HepG2 (cell line): ENCODE data around the gene VEGFB. TPM values are rescaled to one million over a fixed set of nuclear protein-coding genes. Genes with fewer than 3 reads are reported as not detected.

Experiments
- AHR ChIP-seq: IDR thresholded peaks from 2 replicates; pipeline ENCODE4 v1.6.1; 2018; ENCODE audit warnings: missing genetic modification reagents, missing compliant biosample characterization
- AKAP8 ChIP-seq: sonication (generic); formaldehyde crosslinking; IDR thresholded peaks from 2 replicates; pipeline ENCODE4 v1.5.1; 2020; ENCODE audit warnings: mild to moderate bottlenecking, missing genetic modification reagents
- BRD4 ChIP-seq: sonication (generic); formaldehyde crosslinking; IDR thresholded peaks from 2 replicates; pipeline ENCODE4 v1.4.0; 2020; ENCODE audit warnings: missing genetic modification reagents
- GTF3A ChIP-seq: sonication (generic); formaldehyde crosslinking; conservative IDR thresholded peaks from 2 replicates; pipeline ENCODE4 v1.4.0; 2020; ENCODE audit warnings: mild to moderate bottlenecking, missing genetic modification reagents
- HMG20A ChIP-seq: IDR thresholded peaks from 2 replicates; pipeline ENCODE4 v1.6.1; 2016; ENCODE audit warnings: borderline replicate concordance
- HNRNPL ChIP-seq: fragments of 200-400 bp; formaldehyde crosslinking; IDR thresholded peaks from 2 replicates; pipeline ENCODE4 v1.6.1; 2017; ENCODE audit warnings: mild to moderate bottlenecking, low read depth, low read length
- KAT7 ChIP-seq: IDR thresholded peaks from 2 replicates; pipeline ENCODE4 v1.6.1; 2018; ENCODE audit warnings: borderline replicate concordance, missing compliant biosample characterization
- KDM1A ChIP-seq: IDR thresholded peaks from 2 replicates; pipeline ENCODE4 v1.6.1; 2016; ENCODE audit warnings: missing compliant biosample characterization
- MEF2D ChIP-seq: sonication (generic); formaldehyde crosslinking; IDR thresholded peaks from 2 replicates; pipeline ENCODE4 v1.5.1; 2020; ENCODE audit warnings: mild to moderate bottlenecking, missing genetic modification reagents
- NPAS2 ChIP-seq: sonication (generic); formaldehyde crosslinking; IDR thresholded peaks from 2 replicates; pipeline ENCODE4 v1.8.0; 2022; ENCODE audit warnings: mild to moderate bottlenecking, missing genetic modification reagents, borderline replicate concordance
- PPARG ChIP-seq: conservative IDR thresholded peaks from 2 replicates; pipeline ENCODE4 v1.6.1; 2016; ENCODE audit warnings: missing biosample characterization, missing genetic modification reagents
- SCMH1 ChIP-seq: sonication (generic); formaldehyde crosslinking; IDR thresholded peaks from 2 replicates; pipeline ENCODE4 v1.9.0; 2021; ENCODE audit warnings: missing genetic modification reagents, mild to moderate bottlenecking, borderline replicate concordance
- TMF1 ChIP-seq: sonication (generic); formaldehyde crosslinking; IDR thresholded peaks from 2 replicates; pipeline ENCODE4 v1.8.1; 2022; ENCODE audit warnings: low read depth, missing genetic modification reagents
- YEATS2 ChIP-seq: sonication (generic); formaldehyde crosslinking; IDR thresholded peaks from 2 replicates; pipeline ENCODE4 v1.4.0; 2020; ENCODE audit warnings: missing genetic modification reagents, borderline replicate concordance
- YEATS4 ChIP-seq: sonication (generic); formaldehyde crosslinking; IDR thresholded peaks from 2 replicates; pipeline ENCODE4 v1.4.0; 2020; ENCODE audit warnings: missing genetic modification reagents, borderline replicate concordance
- ZBTB8A ChIP-seq: sonication (generic); formaldehyde crosslinking; IDR thresholded peaks from 2 replicates; pipeline ENCODE4 v1.4.0; 2020; ENCODE audit warnings: mild to moderate bottlenecking, low read depth, missing genetic modification reagents, borderline replicate concordance
- ZNF460 ChIP-seq: sonication (generic); formaldehyde crosslinking; IDR thresholded peaks from 2 replicates; pipeline ENCODE4 v1.5.1; 2020; ENCODE audit warnings: missing genetic modification reagents, mild to moderate bottlenecking, borderline replicate concordance
- ZNF616 ChIP-seq: sonication (generic); formaldehyde crosslinking; IDR thresholded peaks from 2 replicates; pipeline ENCODE4 v1.5.0; 2020; ENCODE audit warnings: low read depth, mild to moderate bottlenecking, missing genetic modification reagents
- ZNF761 ChIP-seq: sonication (generic); formaldehyde crosslinking; conservative IDR thresholded peaks from 2 replicates; pipeline ENCODE4 v1.4.0; 2020; ENCODE audit warnings: mild to moderate bottlenecking, missing genetic modification reagents
- ZNF83 ChIP-seq: sonication (generic); formaldehyde crosslinking; IDR thresholded peaks from 2 replicates; pipeline ENCODE4 v1.4.0; 2020; ENCODE audit warnings: missing genetic modification reagents, mild to moderate bottlenecking, borderline replicate concordance
- polyA plus RNA-seq, 8 experiments: library from polyadenylated mRNA; depleted of rRNA in 3 of 8; stranded (reverse) in 7 of 8; unstranded in 1 of 8; fragments of >200 nt; fragmentation: Illumina TruSeq in 4 of 8; extraction: Trizol in 4 of 8; gene quantifications; 2 replicates each; pipeline versions ENCODE4 v1.2.1 to v1.2.3, GENCODE V29; 2011 to 2016; ENCODE audit warnings: low read depth in 4 of 8, missing spikeins in 1 of 8, mixed read lengths in 1 of 8; ENCODE audit not compliant: insufficient read depth in 1 of 8
- total RNA-seq, 5 experiments: library from RNA; depleted of rRNA; stranded (reverse); fragments of >200 nt; fragmentation: Illumina TruSeq; extraction: Trizol; gene quantifications; 2 replicates each; pipeline ENCODE4 v1.2.3, GENCODE V29; 2016; ENCODE audit warnings: low read depth in 1 of 5
- TF ChIP-seq, protein P1 (sequence below): sonication (generic); formaldehyde crosslinking; IDR thresholded peaks from 2 replicates; pipeline ENCODE4 v1.4.0; 2020; ENCODE audit warnings: mild to moderate bottlenecking, missing genetic modification reagents
- TF ChIP-seq, protein P2 (sequence below): sonication (generic); formaldehyde crosslinking; IDR thresholded peaks from 2 replicates; pipeline ENCODE4 v1.5.1; 2020; ENCODE audit warnings: mild to moderate bottlenecking, missing genetic modification reagents, moderate library complexity
- TF ChIP-seq, protein P3 (sequence below): sonication (generic); formaldehyde crosslinking; IDR thresholded peaks from 2 replicates; pipeline ENCODE4 v1.8.0; 2022; ENCODE audit warnings: mild to moderate bottlenecking, missing genetic modification reagents, moderate library complexity

VEGFB gene
- total and polyA plus RNA-seq, 2 of the 13 experiments (the other 11 are each of a cell fraction or from before 2014, with no cell fraction given), result 9.0 to 11.3 TPM

DNA sequence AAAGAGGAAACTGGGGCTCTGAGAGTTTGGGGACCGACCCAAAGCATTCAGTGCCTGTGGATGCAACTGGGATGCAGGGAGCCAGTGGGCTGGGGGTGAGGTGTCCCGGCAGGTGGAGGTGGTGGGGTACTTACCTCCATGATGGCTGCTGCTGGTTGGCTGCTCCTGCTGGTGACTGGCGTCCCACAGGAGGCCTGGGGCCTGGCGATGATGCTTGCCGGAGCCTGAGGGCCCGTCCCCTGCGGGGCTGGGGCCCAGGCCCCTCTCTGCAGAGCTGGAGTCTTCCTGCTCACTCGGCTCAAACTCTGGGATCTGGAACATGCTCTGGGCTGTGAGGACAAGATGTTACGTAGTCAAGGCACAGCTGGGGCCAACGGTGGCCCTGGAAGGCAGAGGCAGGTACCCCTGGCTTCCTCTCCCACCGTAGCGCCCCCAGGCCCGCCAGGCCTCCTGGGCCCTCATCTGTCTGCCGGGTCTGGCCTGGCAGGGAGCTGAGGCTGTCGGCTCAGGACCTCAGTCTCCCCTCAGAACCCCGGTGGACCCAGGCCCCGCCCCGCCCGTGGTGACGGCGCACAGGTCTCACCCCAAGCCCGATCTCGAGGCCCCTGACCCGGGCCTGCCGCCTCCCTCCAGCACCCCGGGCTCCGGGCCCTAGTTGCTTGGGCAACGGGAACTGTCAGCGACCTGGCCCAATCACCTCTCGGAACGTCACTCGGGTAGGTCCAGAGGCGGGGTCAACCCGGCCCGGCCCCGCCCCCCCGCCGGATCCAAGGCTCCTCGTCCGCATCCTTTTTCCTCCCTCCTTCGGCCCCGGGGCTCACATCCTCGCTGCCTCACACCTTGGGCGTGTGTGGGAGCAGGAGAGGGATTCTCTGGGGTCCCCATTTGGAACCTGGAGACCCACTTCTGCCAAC is 49.9 kb downstream of the VEGFB start, which contains the start of gene BAD (continued):
- no peak; the same call in 1 of the 2 replicates for TF ChIP-seq AKAP8 (CRISPR knock-in tag)
- TF ChIP-seq SCMH1, result no peak
- TF ChIP-seq GTF3A (CRISPR knock-in tag), result no peak
- TF ChIP-seq, protein P1, sequence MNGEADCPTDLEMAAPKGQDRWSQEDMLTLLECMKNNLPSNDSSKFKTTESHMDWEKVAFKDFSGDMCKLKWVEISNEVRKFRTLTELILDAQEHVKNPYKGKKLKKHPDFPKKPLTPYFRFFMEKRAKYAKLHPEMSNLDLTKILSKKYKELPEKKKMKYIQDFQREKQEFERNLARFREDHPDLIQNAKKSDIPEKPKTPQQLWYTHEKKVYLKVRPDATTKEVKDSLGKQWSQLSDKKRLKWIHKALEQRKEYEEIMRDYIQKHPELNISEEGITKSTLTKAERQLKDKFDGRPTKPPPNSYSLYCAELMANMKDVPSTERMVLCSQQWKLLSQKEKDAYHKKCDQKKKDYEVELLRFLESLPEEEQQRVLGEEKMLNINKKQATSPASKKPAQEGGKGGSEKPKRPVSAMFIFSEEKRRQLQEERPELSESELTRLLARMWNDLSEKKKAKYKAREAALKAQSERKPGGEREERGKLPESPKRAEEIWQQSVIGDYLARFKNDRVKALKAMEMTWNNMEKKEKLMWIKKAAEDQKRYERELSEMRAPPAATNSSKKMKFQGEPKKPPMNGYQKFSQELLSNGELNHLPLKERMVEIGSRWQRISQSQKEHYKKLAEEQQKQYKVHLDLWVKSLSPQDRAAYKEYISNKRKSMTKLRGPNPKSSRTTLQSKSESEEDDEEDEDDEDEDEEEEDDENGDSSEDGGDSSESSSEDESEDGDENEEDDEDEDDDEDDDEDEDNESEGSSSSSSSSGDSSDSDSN (CRISPR knock-in tag), result peak; percentile 78
- no peak for TF ChIP-seq BRD4 (CRISPR knock-in tag)
- TF ChIP-seq ZNF460 (CRISPR knock-in tag), result 0 out of 2 replicates have a peak, but pooled peaks have one; percentile 16
- TF ChIP-seq PPARG (CRISPR knock-in tag), result no peak
- no peak for TF ChIP-seq KDM1A
- TF ChIP-seq ZBTB8A (CRISPR knock-in tag), result no peak
- TF ChIP-seq, protein P2, sequence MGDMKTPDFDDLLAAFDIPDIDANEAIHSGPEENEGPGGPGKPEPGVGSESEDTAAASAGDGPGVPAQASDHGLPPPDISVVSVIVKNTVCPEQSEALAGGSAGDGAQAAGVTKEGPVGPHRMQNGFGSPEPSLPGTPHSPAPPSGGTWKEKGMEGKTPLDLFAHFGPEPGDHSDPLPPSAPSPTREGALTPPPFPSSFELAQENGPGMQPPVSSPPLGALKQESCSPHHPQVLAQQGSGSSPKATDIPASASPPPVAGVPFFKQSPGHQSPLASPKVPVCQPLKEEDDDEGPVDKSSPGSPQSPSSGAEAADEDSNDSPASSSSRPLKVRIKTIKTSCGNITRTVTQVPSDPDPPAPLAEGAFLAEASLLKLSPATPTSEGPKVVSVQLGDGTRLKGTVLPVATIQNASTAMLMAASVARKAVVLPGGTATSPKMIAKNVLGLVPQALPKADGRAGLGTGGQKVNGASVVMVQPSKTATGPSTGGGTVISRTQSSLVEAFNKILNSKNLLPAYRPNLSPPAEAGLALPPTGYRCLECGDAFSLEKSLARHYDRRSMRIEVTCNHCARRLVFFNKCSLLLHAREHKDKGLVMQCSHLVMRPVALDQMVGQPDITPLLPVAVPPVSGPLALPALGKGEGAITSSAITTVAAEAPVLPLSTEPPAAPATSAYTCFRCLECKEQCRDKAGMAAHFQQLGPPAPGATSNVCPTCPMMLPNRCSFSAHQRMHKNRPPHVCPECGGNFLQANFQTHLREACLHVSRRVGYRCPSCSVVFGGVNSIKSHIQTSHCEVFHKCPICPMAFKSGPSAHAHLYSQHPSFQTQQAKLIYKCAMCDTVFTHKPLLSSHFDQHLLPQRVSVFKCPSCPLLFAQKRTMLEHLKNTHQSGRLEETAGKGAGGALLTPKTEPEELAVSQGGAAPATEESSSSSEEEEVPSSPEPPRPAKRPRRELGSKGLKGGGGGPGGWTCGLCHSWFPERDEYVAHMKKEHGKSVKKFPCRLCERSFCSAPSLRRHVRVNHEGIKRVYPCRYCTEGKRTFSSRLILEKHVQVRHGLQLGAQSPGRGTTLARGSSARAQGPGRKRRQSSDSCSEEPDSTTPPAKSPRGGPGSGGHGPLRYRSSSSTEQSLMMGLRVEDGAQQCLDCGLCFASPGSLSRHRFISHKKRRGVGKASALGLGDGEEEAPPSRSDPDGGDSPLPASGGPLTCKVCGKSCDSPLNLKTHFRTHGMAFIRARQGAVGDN (CRISPR knock-in tag), result peak; percentile 69
- no peak for TF ChIP-seq ZNF83 (CRISPR knock-in tag)
- TF ChIP-seq, protein P3, sequence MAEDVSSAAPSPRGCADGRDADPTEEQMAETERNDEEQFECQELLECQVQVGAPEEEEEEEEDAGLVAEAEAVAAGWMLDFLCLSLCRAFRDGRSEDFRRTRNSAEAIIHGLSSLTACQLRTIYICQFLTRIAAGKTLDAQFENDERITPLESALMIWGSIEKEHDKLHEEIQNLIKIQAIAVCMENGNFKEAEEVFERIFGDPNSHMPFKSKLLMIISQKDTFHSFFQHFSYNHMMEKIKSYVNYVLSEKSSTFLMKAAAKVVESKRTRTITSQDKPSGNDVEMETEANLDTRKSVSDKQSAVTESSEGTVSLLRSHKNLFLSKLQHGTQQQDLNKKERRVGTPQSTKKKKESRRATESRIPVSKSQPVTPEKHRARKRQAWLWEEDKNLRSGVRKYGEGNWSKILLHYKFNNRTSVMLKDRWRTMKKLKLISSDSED (CRISPR knock-in tag), result no peak
- no peak for TF ChIP-seq YEATS4
- no peak for TF ChIP-seq NPAS2 (CRISPR knock-in tag)
- TF ChIP-seq KAT7 (CRISPR knock-in tag), result no peak
- TF ChIP-seq HNRNPL, result no peak
- no peak; the same call in 1 of the 2 replicates for TF ChIP-seq ZNF761 (CRISPR knock-in tag)
- no peak for TF ChIP-seq ZNF616 (CRISPR knock-in tag)
- no peak for TF ChIP-seq HMG20A (CRISPR knock-in tag)
- TF ChIP-seq YEATS2 (CRISPR knock-in tag), result peak; percentile 16; the same call in 1 of the 2 replicates
- no peak for TF ChIP-seq AHR (CRISPR knock-in tag)
- no peak for TF ChIP-seq TMF1
- no peak for TF ChIP-seq MEF2D
